Middle frontal gyrus (tissue), 1 donor: Measurements from ENCODE around the gene MAP4K4.

Source experiments
- DNase-seq: peaks from one replicate; pipeline ENCODE4 v3.0.0-alpha.2; 2015; ENCODE audit warnings: low spot score; ENCODE audit errors: extremely low spot score

The MAP4K4 gene

DNA sequence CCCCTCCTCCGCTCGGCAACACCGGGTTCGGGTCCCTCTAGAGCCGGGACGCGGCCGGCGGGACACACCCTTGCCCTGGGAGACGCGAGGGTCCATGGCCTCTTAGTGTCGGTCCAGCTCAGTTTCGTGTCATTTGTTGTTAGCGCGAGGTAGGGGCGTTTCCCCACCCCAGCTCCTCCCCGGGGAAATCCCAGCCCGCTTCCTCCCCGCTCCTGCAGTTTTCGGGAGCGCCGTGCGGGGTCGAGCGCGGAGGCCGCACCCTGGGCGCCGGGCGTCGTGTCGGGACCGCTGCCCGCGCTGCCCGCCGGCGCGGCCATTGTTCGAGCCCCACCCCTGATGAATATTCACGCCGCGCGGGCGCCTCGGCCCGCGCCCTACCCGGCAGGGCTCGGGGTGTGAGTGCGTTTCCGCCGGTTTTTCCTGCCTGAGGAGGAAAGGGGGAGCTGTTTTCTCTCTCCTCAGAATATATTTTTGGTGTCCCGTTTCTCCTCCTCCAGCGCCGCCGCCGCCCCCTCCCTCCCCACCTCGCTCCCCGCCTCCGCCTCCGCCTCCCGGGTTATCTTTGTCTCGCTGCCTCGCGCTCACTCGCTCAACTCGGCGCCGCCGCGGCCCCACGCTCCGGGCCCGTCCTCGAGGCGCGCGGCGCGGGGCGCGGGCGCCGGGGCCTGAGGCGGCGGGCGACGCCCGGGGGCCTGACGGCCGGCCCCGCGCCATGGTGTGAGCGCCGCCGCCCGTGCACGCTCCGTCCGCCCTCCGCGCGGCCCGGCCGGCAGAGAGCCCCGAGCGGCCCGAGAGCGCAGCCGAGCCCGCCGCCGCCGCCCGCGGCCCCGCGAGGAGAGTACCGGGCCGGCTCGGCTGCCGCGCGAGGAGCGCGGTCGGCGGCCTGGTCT lies at the start of gene MAP4K4:
TSS of gene MAP4K4 (plus strand) at position 584 of the 890 bp plus-strand sequence. CDS start 374 bp downstream, outside the sequence.
- DNase-seq: peak; percentile 68

DNA sequence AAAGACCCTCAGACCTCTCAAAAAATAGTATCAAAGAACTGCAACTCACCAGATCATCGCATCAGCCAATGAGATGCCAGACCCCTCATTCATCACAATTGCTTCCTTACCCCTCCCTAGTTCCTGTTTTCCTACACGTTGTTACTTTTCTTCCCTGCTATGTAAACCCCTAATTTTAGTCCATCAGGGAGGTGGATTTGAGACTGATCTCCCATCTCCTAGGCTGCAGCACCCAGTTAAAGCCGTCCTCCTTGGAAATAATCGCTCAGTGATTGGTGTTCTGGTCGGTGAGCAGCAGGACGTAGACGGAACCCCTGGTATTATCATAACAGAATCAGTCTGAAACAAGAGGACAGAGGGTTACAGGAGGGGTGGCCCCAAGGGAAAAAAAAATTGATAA lies 44.0 kb upstream of the MAP4K4 start:
- no peak for DNase-seq

DNA sequence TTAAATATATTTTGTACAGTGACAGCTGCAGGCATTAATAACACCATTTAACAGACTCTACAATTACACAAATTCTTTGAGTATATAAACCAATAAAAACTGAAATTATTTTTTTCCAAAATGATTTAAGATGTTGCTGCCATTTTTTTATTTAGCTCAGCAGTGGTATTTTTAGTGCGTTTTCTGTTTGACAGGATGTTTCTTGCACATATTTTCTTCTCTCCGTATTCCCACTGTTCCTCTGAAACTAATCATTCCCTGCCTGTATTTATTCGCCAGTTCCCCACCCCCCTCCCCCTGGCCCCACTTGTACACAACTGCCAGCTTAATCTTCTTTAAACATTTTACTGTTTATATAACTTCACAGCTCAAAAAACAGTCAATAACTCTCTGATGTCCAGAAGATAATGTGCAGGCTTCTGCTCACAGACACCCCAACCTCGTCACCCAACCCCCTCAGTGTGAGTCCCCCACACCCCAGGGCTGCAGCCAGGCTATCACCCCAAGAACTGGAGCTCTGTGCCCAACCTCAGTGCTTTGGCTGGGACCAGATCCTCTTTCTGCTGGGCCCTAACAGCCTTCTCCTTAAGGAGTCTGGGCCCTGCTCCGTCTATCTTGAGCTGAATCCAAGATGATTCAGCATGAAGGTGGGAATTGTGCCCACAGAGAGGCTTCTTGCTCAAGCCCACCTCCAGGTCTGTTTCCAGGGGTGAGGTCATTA lies 41.6 kb upstream of the MAP4K4 start:
- DNase-seq: no peak

DNA sequence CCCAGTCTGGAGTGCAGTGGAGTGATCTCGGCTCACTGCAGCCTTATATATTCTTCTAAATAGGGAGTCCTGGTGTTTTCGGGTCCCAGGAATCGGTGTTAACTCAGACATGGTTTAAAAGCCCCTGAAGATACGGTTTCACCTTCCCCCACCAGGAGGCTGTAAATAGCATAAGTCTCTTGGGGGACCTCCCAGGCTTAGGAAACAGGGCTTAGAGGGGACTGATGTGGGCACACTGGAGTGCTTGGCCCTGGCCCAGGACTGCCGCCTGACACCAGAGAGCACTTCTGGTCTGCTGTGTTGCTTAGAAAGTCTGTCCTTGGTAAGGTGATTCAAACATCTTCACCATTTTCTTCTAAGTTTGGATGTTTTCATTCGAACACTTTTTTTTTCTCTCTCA lies 39.7 kb upstream of the MAP4K4 start:
- DNase-seq: no peak

DNA sequence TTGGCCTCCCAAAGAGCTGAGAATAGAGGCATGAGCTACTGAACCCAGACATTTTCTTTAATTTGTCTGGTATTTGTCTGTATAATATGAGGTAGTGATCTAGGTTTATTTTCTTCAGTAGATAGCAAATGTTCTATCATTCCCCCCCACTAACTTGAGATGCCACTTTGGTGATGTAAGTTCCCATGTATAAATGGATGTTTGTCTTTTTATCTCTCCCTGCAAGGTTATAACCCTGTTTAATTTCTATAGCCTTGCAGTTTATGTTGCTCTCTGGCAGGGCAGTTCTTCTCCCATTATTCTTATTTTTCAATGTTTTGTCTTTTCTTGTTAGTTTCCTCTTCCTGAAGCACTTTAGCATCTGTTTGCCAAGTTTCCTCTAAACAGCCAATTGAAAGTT lies 39.1 kb upstream of the MAP4K4 start:
- no peak for DNase-seq

DNA sequence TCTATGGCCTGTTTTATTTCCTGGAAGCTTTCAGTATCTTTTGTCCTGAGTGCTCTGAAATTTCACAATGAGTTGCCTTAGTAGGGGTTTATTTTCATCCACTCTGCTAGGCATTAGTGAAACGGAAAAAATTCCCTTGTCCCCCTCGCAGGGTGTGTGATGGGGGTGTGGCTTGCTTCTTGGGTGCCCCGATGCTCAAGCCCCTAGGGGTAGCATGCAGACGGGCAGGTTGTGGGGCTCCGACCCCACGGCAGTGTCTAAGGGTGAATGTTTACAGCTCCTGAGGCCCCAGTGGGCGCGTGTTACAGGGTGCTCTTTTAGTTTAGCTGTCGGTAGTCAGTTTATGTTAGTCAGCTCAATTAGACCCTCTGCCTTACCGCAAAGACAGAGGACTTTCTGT lies 32.2 kb upstream of the MAP4K4 start:
- no peak for DNase-seq

DNA sequence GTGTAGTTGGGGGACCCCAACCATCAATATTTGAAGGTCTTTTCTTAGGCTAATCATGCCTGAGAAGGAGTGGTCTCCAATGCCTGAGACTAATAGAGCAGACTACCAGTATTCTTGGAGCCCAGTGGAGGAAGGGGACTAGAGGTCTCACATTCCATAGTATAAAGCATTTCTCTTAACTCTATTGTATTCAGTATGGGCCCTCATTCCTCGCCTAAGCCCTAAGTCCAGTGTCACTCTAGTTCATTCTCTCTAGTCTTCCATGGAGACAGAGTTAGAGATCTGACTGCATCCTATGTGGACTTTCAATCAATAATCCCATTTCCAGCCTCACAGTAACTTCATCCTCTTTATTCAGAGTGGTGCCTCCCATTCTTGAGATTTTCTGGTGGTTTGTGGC lies 29.7 kb upstream of the MAP4K4 start:
- DNase-seq: no peak

DNA sequence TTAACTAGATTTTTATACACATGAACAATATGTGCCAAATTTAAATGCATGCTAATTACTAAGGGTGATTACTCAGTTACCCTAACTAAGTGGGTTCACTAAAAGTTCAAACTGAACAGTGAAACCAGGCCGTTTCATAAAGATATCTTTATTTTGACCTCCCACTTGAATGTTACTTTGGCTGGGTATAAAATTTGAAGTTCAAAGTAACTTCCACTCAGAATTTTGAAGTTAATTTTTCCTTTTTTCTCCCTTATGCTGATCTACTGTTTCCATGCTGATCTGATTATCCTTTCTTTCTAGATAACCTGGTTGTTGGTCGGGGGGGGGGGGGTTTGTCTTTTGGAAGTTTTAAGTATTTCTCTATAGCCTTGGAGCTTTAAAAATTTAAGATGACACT lies 25.5 kb upstream of the MAP4K4 start:
- DNase-seq: no peak

DNA sequence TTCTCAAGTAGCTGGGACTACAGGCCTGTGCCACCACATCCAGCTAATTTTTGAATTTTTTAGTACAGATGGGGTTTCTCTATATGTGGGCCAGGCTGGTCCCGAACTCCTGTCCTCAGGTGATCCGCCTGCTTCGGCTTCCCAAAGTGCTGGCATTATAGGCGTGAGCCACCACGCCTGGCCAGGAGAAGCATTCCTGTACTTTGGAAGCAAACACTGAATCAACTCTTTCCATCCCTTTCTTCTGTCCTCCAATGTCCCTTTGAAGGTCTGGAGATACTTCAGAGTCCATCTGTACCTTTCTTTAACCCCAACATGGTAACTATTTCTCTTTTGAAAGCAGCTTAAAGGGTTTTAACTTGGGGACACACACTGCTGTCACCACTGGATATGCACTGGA lies 23.6 kb upstream of the MAP4K4 start:
- DNase-seq: no peak

DNA sequence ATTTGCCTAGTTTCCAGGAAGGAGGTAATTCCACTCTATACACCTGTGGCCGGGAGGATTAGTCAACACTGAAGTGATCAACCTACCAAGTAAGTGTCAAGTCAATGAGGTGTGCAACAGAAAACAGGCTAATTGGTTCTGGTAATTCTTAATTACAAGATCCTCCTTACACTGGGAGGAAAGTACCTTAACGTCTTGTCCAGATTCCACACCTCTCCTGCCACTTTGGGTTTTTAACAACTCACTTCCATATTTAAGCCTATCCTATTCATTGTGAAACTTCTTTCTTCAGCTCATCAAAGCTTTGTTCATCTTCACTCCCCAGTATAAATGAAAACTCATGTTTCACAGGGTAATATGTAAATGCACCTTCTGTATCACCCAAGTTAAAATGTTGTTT lies 22.0 kb upstream of the MAP4K4 start:
- DNase-seq: no peak

DNA sequence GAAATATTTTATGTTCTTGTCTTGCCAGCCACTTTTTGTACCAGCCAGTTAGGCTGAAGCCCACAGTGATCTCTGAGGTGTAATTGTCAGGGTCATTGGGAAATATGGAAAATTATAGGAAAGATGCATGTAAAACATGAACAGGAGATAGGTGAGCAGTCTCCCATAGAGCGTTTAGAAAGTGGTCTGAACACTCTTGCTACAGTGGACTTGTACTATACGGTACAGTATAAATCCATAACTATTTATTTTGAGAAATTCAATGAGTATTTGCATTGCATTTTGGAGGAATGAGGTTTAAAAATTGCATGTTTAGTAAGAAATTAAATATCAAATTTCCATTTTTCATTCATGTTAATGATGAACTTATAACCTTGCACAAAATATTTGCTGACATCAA lies 20.8 kb upstream of the MAP4K4 start:
- DNase-seq: no peak

DNA sequence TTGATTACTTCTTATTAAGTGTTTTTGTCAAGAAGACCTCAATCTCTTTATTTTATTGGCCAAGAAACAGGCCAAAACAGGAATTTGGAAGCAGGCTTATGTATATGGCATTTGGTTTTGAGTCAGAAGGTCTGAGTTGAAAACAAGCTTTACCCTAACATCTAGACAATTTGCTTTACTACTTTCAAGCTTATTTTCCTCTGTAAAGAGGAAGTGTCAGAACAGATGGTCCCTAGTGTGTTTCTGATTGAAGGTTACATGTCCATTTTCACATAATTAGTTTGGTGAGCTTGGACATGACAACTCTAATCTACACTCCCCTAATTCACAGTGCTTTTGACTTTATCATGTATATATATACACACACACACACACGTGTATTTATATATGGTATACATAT lies 19.8 kb upstream of the MAP4K4 start:
- DNase-seq: no peak

DNA sequence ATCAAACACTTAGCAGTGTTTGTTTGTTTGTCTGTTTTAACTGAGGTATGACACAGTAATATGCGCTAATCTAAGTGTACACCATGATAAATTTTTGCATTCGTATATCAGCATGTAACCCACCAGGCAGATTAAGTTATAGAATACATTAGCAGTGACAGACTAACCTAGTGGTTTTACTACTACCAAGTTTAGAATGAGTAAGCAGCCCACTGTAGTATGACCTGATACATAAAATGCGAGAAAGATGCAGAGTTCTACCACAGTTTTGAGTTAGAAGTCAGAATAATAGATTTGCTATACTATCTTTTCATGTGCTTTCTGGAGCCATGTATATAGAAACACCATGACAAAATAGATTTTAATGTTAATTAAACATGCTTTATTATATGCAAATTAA lies 19.1 kb upstream of the MAP4K4 start:
- no peak for DNase-seq

DNA sequence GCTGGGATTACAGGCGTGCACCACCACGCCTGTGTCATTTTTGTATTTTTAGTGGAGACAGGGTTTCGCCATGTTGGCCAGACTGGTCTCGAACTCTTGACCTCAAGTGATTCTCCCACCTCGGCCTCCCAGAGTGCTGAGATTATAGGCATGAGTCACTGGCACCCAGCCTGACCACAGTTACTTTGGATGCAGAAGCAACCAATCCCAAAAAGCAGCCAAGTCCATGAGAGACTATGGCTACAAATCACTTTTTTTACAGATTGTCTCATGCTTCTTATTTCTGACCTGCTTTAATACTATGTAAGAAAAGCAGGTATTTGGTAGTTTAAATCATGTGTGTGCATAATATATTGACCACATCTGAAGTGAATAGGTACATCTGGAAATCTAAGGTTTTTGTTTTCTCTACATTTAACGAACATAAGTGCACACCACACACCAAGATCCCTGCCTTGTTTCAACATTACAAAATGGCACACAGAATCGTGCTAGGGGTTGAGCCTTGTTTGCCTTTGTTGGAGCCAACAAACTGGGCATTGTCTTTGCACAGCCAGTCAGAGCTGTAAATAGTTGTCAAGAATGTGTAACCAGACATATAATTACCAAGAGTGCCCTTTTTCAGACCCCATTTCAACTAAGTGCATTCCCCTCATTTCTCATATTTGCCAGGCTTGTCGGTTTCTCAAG lies 18.3 kb upstream of the MAP4K4 start:
- DNase-seq: no peak

DNA sequence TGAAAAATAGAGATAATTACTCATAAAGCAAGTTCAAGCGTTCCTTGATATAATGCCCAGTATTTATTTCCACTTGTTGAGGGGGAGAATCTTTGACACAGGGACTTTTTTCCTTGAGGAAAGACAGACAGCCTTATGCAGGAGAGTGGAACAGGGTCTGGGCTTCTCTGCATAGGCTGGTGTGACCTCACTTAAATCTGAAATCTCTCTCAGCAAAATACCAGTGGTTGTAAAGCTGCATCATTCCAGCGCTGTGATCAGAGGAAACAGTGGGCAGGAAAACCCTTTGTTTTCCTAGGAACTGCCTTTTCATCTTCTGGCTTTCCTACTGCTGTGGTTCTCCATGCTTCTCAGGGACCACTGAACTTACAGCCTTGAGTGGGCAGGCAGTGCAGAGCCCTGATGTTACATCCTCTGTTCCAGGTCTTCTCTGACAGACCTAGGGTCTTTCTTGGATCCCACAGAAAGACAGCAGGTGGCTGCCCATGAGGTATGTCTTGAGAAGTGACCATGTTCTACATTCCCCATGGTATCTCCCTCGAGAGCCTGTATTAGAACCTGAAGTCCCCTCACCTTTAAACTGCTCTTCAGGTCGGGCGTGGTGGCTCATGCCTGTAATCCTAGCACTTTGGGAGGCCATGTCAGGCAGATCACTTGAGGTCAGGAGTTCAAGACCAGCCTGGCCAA lies 17.6 kb upstream of the MAP4K4 start:
- no peak for DNase-seq

DNA sequence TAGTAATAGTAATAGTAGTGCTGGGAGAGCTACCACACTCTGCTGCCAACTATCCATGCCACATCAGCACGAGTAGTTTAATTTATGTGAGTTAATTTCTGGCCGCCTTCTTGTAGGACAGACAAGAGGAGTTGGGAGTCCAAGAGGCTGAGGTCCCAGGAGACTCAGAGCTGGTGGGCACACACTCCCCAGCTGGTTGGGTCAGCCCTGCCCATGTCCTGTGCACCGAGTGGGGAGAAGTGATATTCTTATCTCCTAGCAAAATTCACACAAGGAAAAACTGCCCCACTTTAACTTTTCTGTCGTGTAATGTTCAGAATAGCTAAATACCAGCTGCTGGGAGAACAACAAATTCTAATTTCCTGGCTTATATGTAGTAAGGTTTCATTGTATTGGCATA lies 15.2 kb upstream of the MAP4K4 start:
- DNase-seq: no peak

DNA sequence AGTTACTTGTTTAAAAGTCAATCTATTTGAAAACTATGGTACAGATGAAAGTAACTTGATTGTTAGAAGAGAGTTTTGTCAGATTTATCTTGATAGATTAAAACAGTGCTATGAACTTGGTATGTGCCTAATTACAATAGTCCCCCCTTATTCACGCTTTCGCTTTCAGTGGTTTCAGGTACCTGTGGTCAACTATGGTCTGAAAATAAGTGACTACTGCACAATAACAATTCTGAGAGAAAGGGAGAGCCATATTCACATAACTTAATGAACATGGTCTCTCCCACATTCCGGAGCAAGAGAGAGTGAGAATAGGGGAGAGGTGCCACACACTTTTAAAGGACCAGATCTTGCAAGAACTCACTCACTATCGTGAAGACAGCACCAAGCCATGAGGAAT lies 13.2 kb upstream of the MAP4K4 start:
- DNase-seq: no peak

DNA sequence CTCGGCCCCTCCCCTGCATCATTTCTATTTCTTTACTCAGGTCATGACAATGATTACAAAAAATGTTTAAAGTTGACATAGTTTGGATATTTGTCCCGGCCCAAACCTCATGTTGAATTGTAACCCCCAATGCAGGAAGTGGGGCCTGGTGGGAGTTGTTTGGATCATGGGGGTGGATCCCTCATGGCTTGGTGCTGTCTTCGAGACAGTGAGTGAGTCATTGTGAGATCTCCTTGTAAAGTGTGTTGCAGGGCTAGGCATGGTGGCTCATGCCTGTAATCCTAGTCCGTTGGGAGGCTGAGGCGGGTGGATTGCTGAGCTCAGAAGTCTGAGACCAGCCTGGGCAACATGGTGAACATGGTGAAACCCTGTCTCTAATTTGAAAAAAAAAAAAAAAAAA lies 9.2 kb upstream of the MAP4K4 start:
- DNase-seq: no peak

DNA sequence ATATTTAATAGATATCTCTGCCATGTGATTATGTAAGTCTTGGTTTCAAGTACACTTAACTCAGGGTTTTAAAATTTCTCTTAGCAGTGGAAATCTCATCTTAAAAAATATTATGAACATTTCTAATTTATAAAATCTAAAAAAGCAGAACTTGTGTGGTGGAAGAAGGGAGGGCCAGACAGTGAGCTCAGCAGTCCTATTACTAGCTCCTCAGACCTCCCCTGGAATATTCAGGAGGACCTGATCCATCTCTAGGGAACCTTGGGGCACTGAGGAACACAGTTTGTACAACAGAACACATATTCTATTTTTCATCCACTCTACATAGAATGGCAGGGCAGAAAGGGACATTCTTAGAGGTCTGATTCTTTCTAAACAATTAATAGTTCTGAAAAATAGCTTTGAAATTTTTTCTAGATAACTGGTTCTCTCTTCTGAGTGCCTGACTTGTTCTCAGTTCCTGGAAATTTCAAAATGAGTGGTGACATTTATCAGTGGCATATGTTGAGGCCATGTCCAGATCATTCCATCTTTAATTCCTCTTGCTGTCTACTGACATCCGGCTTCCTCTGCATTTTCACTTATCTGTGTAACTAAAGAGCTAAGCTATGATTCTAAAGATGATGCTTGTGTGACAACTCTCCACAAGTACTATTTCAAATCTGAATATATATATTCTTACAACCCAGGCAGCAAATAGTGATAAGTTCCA lies 8.2 kb upstream of the MAP4K4 start:
- DNase-seq: no peak

DNA sequence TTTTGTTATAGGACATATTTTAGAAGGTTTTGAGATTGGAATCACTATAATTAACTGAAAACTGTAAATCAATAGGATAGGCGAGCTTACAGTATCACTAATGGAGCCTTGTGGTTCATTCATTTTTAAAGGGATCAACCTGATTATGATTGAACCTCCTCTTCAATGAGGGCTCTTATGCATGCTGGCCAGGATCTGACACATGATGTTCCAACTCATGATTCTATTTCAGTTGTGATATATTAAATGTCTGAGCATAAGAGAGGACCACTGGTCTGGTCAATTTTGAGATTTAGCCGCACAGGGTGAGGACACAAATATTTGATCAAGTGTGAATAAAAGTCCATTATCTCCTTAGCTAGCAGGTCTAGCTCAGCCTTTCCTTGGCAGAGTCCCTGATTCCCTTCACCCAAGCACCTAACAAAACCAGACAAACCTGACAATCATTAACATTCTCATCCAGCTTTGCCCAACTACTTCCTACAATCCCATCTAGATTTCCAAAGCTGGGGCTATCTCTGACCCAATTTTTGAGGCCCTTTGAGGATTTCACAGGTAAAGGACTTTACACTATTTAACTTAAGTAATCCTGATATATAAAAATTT lies 6.9 kb upstream of the MAP4K4 start:
- no peak for DNase-seq

DNA sequence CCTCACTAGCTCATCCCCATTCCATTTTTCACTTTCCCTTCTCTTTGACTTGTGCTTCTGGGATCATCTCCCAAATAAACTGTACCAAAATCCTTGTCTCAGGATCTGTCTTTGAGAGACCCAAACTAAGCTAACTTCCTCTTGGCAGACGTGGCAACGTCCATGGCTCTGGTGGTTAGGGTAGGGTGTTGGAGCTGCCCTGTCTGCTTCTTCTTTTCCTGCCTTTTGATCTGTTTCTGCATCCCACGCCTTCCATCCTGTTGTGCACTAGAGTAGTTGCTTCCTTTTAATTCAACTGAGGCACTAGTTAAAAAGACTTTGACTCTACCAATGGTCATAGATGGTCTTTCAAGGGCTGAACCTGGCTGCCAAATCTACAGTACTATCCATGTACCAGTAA lies 5.5 kb upstream of the MAP4K4 start:
- no peak for DNase-seq
